A549 (cell line): Measurements from ENCODE around the gene TAF4. TPM values are rescaled to one million over a fixed set of nuclear protein-coding genes. Genes with fewer than 3 reads are reported as not detected.

ENCODE experiments used
- ATAC-seq, 2 experiments: fragments of 200-7000 bp in 1 of 2; fragments of >200 bp in 1 of 2; cut with Nextera tagmentation in 1 of 2; cut with Tn5 transposase in 1 of 2; 3 replicates each; pipeline versions ENCODE4 v1.8.0 to v1.9.1; 2018 to 2020; ENCODE audit warnings: mild to moderate bottlenecking in 1 of 2, moderate library complexity in 1 of 2
- CTCF ChIA-PET: fragments of 300-600 bp; sonication (Branson Sonifier 250); formaldehyde crosslinking; extraction: SDS; loops from one replicate; lab custom pipeline; 2021; ENCODE audit warnings: antibody characterized with exemption, inconsistent platforms; lab: Yijun Ruan, JAX
- POLR2A ChIA-PET: fragments of 350-600 bp; formaldehyde crosslinking; extraction: SDS; loops from one replicate; lab custom pipeline; 2021; ENCODE audit warnings: antibody characterized with exemption, inconsistent platforms; lab: Yijun Ruan, JAX
- DNase-seq, 2 experiments: peaks; one replicate each; pipeline versions ENCODE4 v3.0.0 to v3.0.0-alpha.2; 2011 to 2016; ENCODE audit warnings: low read depth in 1 of 2, low spot score in 1 of 2
- FAIRE-seq: peaks from 2 replicates; lab custom pipeline; 2011; peaks lifted over from hg19 to GRCh38; lab: Jason Lieb, UNC
- H3K27ac ChIP-seq, 2 experiments: fragments of >200 bp; sonication (Bioruptor Twin); formaldehyde crosslinking; 3 replicates each; pipeline ENCODE4 v1.5.1; 2016 to 2017
- H3K4me1 ChIP-seq: fragments of >200 bp; sonication (Bioruptor Twin); formaldehyde crosslinking; 3 replicates; pipeline ENCODE4 v1.6.1; 2016
- H3K4me2 ChIP-seq: fragments of >200 bp; sonication (Bioruptor Twin); formaldehyde crosslinking; 3 replicates; pipeline ENCODE4 v1.6.1; 2016
- H3K4me3 ChIP-seq: fragments of >200 bp; sonication (Bioruptor Twin); formaldehyde crosslinking; 3 replicates; pipeline ENCODE4 v1.5.1; 2016
- H3K9me3 ChIP-seq: fragments of >200 bp; sonication (Bioruptor Twin); formaldehyde crosslinking; 3 replicates; pipeline ENCODE4 v1.6.1; 2016
- BHLHE40 ChIP-seq: IDR thresholded peaks from 2 replicates; pipeline ENCODE4 v1.6.1; 2012; ENCODE audit warnings: low read depth, low read length, inconsistent platforms
- CBX2 ChIP-seq: fragments of 200-600 bp; sonication (generic); IDR thresholded peaks from 2 replicates; pipeline ENCODE4 v1.6.1; 2016; ENCODE audit warnings: low read depth, mild to moderate bottlenecking, borderline replicate concordance
- CBX8 ChIP-seq: fragments of 200-600 bp; sonication (generic); IDR thresholded peaks from 2 replicates; pipeline ENCODE4 v1.6.1; 2016
- CHD2 ChIP-seq: fragments of 150-350 bp; IDR thresholded peaks from 2 replicates; pipeline ENCODE4 v1.6.1; 2014; ENCODE audit warnings: low read length; ENCODE audit not compliant: partially characterized antibody
- CHD4 ChIP-seq: fragments of 200-600 bp; sonication (generic); IDR thresholded peaks from 2 replicates; pipeline ENCODE4 v1.6.1; 2016; ENCODE audit warnings: antibody characterized with exemption, mild to moderate bottlenecking, borderline replicate concordance
- EP300 ChIP-seq, 2 experiments: fragments of >200 bp; sonication (Bioruptor Twin); formaldehyde crosslinking; IDR thresholded peaks; 2 replicates in 1 of 2; 3 replicates in 1 of 2; pipeline ENCODE4 v1.6.1; 2016 to 2017
- FOSB ChIP-seq: fragments of 250-450 bp; sonication (Bioruptor Pico); IDR thresholded peaks from 2 replicates; pipeline ENCODE4 v1.5.0; 2020; ENCODE audit warnings: mild to moderate bottlenecking, moderate library complexity
- FOSL2 ChIP-seq, 2 experiments: fragments of 450-650 bp in 1 of 2; fragments of >200 bp in 1 of 2; sonication (Bioruptor Twin) in 1 of 2; formaldehyde crosslinking; IDR thresholded peaks; 2 replicates each; pipeline versions ENCODE4 v1.5.0 to v1.6.1; 2016 to 2020; ENCODE audit warnings: mild to moderate bottlenecking in 1 of 2, moderate library complexity in 1 of 2
- HOXA7 ChIP-seq: fragments of 250-450 bp; sonication (Bioruptor Pico); IDR thresholded peaks from 2 replicates; pipeline ENCODE4 v1.5.0; 2020; ENCODE audit warnings: mild to moderate bottlenecking, moderate library complexity
- HOXB13 ChIP-seq: fragments of 250-450 bp; sonication (Bioruptor Pico); IDR thresholded peaks from 2 replicates; pipeline ENCODE4 v1.5.0; 2020; ENCODE audit warnings: low read depth, mild to moderate bottlenecking, moderate library complexity
- KDM1A ChIP-seq: fragments of 200-600 bp; sonication (generic); IDR thresholded peaks from 2 replicates; pipeline ENCODE4 v1.6.1; 2016; ENCODE audit warnings: low read depth, mild to moderate bottlenecking
- KDM5A ChIP-seq: fragments of 200-600 bp; sonication (generic); IDR thresholded peaks from 2 replicates; pipeline ENCODE4 v1.6.1; 2016; ENCODE audit warnings: antibody characterized with exemption, mild to moderate bottlenecking
- NFE2L2 ChIP-seq: fragments of 150-350 bp; conservative IDR thresholded peaks from 2 replicates; pipeline ENCODE4 v1.6.1; 2014; ENCODE audit warnings: low read length
- NR3C1 ChIP-seq: fragments of >200 bp; sonication (Bioruptor Twin); formaldehyde crosslinking; IDR thresholded peaks from 3 replicates; pipeline ENCODE4 v1.6.1; 2017
- POLR2A ChIP-seq: IDR thresholded peaks from 2 replicates; pipeline ENCODE4 v1.6.1; 2012; ENCODE audit warnings: mild to moderate bottlenecking, low read length
- POLR2AphosphoS2 ChIP-seq: conservative IDR thresholded peaks from 2 replicates; pipeline ENCODE4 v1.6.1; 2012; ENCODE audit warnings: low read length, improper control_type of control experiment, inconsistent platforms
- RAD21 ChIP-seq, 2 experiments: fragments of >200 bp in 1 of 2; sonication (Bioruptor Twin) in 1 of 2; formaldehyde crosslinking in 1 of 2; IDR thresholded peaks in 1 of 2; conservative IDR thresholded peaks in 1 of 2; 2 replicates in 1 of 2; 3 replicates in 1 of 2; pipeline ENCODE4 v1.6.1; 2012 to 2018; ENCODE audit warnings: inconsistent platforms in 1 of 2
- RARB ChIP-seq: fragments of 250-450 bp; sonication (Bioruptor Pico); IDR thresholded peaks from 2 replicates; pipeline ENCODE4 v1.8.0; 2021; ENCODE audit warnings: mild to moderate bottlenecking, moderate library complexity
- RCOR1 ChIP-seq: fragments of 150-350 bp; IDR thresholded peaks from 2 replicates; pipeline ENCODE4 v1.6.1; 2014; ENCODE audit warnings: antibody characterized with exemption, low read length, low read depth
- RFX5 ChIP-seq: fragments of 450-650 bp; IDR thresholded peaks from 2 replicates; pipeline ENCODE4 v1.7.1; 2014; ENCODE audit warnings: antibody characterized with exemption, mild to moderate bottlenecking, moderate library complexity
- ZFP36 ChIP-seq: fragments of 450-650 bp; IDR thresholded peaks from 2 replicates; pipeline ENCODE4 v1.6.1; 2014; ENCODE audit warnings: borderline replicate concordance; ENCODE audit not compliant: partially characterized antibody
- WGBS: methylation state at CpG from one replicate; pipeline ENCODE4 v1.1.6; 2017; ENCODE audit errors: missing lambda C conversion rate; 5-methylcytosine and 5-hydroxymethylcytosine counted together
- polyA plus RNA-seq, 4 experiments: library from polyadenylated mRNA; depleted of rRNA in 3 of 4; stranded (reverse); fragments of >200 nt; fragmentation: RNase III in 1 of 4; extraction: RNeasy Plus Mini Kit Qiagen cat#74134 plus additional on column Dnase treatment in 1 of 4; gene quantifications; 2 replicates in 3 of 4; 3 replicates in 1 of 4; pipeline ENCODE4 v1.2.3, GENCODE V29; 2011 to 2017
- TF ChIP-seq, protein P1 (sequence below): fragments of >200 bp; sonication (Bioruptor Twin); formaldehyde crosslinking; IDR thresholded peaks from 3 replicates; pipeline ENCODE4 v1.5.1; 2016

Gene TAF4
- polyA plus RNA-seq, 2 of the 4 experiments (the other 2 are of a cell fraction): 6.1 to 11.0 TPM

DNA sequence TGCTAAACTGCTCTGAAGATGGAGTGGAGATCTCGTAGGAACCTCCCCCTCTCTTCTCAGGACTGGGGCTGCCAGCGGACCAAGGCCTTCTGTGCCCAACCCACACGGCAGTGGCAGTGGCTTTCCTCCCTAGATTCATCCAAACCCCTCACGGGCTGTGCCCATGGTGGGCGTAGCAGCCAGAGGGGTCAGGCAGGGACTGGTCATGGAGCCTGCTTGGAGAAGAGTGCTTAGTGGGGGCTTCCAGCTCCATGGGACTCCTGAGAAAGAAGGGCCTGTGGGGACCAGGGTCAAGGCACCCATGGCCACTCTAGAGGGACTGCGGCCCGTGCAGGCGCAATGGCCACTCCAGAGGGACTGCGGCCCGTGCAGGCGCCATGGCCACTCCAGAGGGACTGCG, 86.6 kb downstream of the TAF4 start:
- 98% methylated on average over 5 of the region's 12 CpGs for WGBS

DNA sequence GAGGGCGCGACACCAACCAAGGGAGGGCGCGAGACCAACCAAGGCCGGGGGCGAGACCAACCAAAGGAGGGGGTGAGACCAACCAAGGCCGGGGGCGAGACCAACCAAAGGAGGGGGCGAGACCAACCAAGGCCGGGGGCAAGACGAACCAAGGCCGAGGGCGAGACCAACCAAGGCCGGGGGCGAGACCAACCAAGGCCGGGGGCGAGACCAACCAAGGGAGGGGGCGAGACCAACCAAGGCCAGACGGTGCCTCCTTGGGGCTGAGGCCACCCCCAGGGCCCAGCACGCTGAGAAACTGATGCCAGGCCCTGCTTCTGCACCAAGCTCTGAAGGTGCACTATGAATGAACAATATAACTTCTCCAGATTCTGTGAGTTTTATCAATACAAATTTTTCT, 87.2 kb downstream of the TAF4 start:
- H3K4me3 ChIP-seq: no peak overlapping the region
- H3K4me1 ChIP-seq: no peaks in the 10 kb centered on the region
- WGBS: 94% methylated on average over 15 of the region's 20 CpGs
- DNase-seq (no peak), FAIRE-seq (no peak), ATAC-seq (no peak)
- no peaks in the 10 kb centered on the region for H3K9me3 ChIP-seq
- ChIA-PET POLR2A (no interaction called here), CTCF (interaction anchor here (1.5 kb wide), 1 partner anchor 1765 kb away, joined by 3 read pairs; no protein-coding TSS in a partner anchor)
- TF ChIP-seq POLR2A (no peak), CBX8 (no peak), BHLHE40 (no peak), KDM5A (no peak), CBX2 (no peak), FOSL2 (IDR thresholded peaks at IDR 0.05) (no peak), FOSL2 (CRISPR knock-in tag; IDR thresholded peaks at IDR 0.05) (no peak), HOXA7 (CRISPR knock-in tag) (no peak)
- H3K4me2 ChIP-seq: no peak overlapping the region
- H3K27ac ChIP-seq: no peak overlapping the region

More for the DNA sequence above, 86.6 kb downstream of the TAF4 start:
- DNase-seq (no peak), FAIRE-seq (no peak), ATAC-seq (no peak)
- no peak overlapping the region for H3K27ac ChIP-seq
- no peak overlapping the region for H3K4me3 ChIP-seq
- H3K4me1 ChIP-seq: no peaks in the 10 kb centered on the region
- no peaks in the 10 kb centered on the region for H3K9me3 ChIP-seq
- ChIA-PET POLR2A (no interaction called here), CTCF (interaction anchor here (1.5 kb wide), 1 partner anchor 1765 kb away, joined by 3 read pairs; no protein-coding TSS in a partner anchor)
- H3K4me2 ChIP-seq: no peak overlapping the region
- no peak for TF ChIP-seq EP300 (IDR thresholded peaks at IDR 0.05)
- TF ChIP-seq, protein P1, sequence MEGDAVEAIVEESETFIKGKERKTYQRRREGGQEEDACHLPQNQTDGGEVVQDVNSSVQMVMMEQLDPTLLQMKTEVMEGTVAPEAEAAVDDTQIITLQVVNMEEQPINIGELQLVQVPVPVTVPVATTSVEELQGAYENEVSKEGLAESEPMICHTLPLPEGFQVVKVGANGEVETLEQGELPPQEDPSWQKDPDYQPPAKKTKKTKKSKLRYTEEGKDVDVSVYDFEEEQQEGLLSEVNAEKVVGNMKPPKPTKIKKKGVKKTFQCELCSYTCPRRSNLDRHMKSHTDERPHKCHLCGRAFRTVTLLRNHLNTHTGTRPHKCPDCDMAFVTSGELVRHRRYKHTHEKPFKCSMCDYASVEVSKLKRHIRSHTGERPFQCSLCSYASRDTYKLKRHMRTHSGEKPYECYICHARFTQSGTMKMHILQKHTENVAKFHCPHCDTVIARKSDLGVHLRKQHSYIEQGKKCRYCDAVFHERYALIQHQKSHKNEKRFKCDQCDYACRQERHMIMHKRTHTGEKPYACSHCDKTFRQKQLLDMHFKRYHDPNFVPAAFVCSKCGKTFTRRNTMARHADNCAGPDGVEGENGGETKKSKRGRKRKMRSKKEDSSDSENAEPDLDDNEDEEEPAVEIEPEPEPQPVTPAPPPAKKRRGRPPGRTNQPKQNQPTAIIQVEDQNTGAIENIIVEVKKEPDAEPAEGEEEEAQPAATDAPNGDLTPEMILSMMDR: no peak
- no peak for TF ChIP-seq HOXB13 (CRISPR knock-in tag)
- no peak for TF ChIP-seq RFX5
- TF ChIP-seq POLR2AphosphoS2: no peak
- no peak for TF ChIP-seq RAD21 (conservative IDR thresholded peaks at IDR 0.05 in 1 of 2, IDR thresholded peaks at IDR 0.05 in 1 of 2)
- no peak for TF ChIP-seq HOXA7 (CRISPR knock-in tag)
- TF ChIP-seq ZFP36: no peak
- TF ChIP-seq CBX8: no peak
- no peak for TF ChIP-seq FOSB (CRISPR knock-in tag)
- TF ChIP-seq BHLHE40: no peak
- no peak for TF ChIP-seq NFE2L2

DNA sequence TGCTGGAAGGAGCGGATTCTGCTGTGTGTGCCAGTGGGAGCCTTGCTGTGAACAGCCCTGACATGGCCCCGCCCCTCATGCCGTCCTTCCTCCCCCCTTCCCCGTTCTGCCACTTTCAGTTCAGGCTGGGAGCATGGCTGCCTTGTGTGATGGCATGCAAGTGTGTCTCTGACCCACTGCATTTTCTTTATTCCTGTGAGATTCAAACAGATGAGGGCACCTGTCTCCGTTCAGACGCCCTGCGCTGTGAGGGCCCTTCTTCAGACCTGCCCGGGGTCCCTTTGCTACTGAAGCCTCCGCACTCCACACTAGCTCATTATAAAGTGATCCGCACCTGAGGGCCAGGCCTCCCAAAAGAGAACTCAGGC, 88.3 kb downstream of the TAF4 start:
- WGBS: 90% methylated on average over 10 of the region's 10 CpGs
- ChIA-PET CTCF (no interaction called here), POLR2A (no interaction called here)
- Histone ChIP-seq H3K4me1 (no peaks in the 10 kb centered on the region), H3K27ac (no peak overlapping the region), H3K9me3 (no peaks in the 10 kb centered on the region), H3K4me2 (no peak overlapping the region), H3K4me3 (no peak overlapping the region)
- FAIRE-seq: no peak
- DNase-seq: no peak
- ATAC-seq: no peak
- TF ChIP-seq RARB: no peak
- TF ChIP-seq CHD2: no peak
- TF ChIP-seq CHD4: no peak
- no peak for TF ChIP-seq NR3C1
- no peak for TF ChIP-seq RCOR1
- no peak for TF ChIP-seq KDM1A
- TF ChIP-seq HOXB13 (CRISPR knock-in tag): no peak
